ENCODE measurements around the gene FLG.
"Not testable (repeated sequence)": the region's sequence is repeated elsewhere in the genome, so short reads cannot be mapped to it uniquely, and the experiment has no call there.

DNA sequence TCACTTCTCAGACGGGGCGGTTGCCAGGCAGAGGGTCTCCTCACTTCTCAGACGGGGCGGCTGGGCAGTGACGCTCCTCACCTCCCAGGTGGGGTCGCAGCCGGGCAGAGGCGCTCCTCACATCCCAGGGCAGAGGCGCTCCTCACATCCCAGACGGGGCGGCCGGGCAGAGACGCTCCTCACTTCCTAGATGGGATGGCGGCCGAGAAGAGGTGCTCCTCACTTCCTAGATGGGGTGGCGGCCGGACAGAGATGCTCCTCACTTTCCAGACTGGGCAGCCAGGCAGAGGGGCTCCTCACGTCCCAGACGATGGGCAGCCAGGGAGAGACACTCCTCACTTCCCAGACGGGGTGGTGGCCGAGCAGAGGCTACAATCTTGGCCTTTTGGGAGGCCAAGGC, 68.6 kb downstream of the FLG start:
- TF ChIP-seq, protein P1, sequence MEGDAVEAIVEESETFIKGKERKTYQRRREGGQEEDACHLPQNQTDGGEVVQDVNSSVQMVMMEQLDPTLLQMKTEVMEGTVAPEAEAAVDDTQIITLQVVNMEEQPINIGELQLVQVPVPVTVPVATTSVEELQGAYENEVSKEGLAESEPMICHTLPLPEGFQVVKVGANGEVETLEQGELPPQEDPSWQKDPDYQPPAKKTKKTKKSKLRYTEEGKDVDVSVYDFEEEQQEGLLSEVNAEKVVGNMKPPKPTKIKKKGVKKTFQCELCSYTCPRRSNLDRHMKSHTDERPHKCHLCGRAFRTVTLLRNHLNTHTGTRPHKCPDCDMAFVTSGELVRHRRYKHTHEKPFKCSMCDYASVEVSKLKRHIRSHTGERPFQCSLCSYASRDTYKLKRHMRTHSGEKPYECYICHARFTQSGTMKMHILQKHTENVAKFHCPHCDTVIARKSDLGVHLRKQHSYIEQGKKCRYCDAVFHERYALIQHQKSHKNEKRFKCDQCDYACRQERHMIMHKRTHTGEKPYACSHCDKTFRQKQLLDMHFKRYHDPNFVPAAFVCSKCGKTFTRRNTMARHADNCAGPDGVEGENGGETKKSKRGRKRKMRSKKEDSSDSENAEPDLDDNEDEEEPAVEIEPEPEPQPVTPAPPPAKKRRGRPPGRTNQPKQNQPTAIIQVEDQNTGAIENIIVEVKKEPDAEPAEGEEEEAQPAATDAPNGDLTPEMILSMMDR (conservative IDR thresholded peaks at IDR 0.05) = not testable (repeated sequence)
- TF ChIP-seq ZFX (IDR thresholded peaks at IDR 0.05) = not testable (repeated sequence)
